ENCODE data around the gene DNMT1.

The DNMT1 gene

GRCh38 chr19:10132905-10133304 is 61.8 kb downstream of the DNMT1 start:
- no peak for DNase-seq (ENCODE audit: low spot score)
- no peak for TF ChIP-seq CTCF (IDR thresholded peaks at IDR 0.05; ENCODE audit: extremely low read depth, insufficient read depth, missing control alignments)
- in situ Hi-C loops (cut with MboI; ENCODE audit: low pct_unique_long_range_greater_than_20kb, low sequenced_read_pairs, unreplicated experiment) = no loop called here

GRCh38 chr19:10126213-10126639 is 68.5 kb downstream of the DNMT1 start:
- DNase-seq (ENCODE audit: low spot score) = no peak
- no peak for TF ChIP-seq CTCF (IDR thresholded peaks at IDR 0.05; ENCODE audit: extremely low read depth, insufficient read depth, missing control alignments)
- in situ Hi-C loops (cut with MboI; ENCODE audit: low pct_unique_long_range_greater_than_20kb, low sequenced_read_pairs, unreplicated experiment) = no loop called here

- in situ Hi-C loops (cut with MboI; ENCODE audit: low pct_unique_long_range_greater_than_20kb, low sequenced_read_pairs, unreplicated experiment) = no loop called here
- no peak for DNase-seq (ENCODE audit: low spot score)
- TF ChIP-seq CTCF (IDR thresholded peaks at IDR 0.05; ENCODE audit: extremely low read depth, insufficient read depth, missing control alignments) = no peak
Measured at GRCh38 chr19:10124429-10124828, 70.3 kb downstream of the DNMT1 start.

GRCh38 chr19:10122045-10122444 is 72.7 kb downstream of the DNMT1 start:
- in situ Hi-C loops (cut with MboI; ENCODE audit: low pct_unique_long_range_greater_than_20kb, low sequenced_read_pairs, unreplicated experiment) = no loop called here
- DNase-seq (ENCODE audit: low spot score) = no peak
- TF ChIP-seq CTCF (IDR thresholded peaks at IDR 0.05; ENCODE audit: extremely low read depth, insufficient read depth, missing control alignments) = no peak

- in situ Hi-C loops (cut with MboI; ENCODE audit: low pct_unique_long_range_greater_than_20kb, low sequenced_read_pairs, unreplicated experiment) = no loop called here
- no peak for TF ChIP-seq CTCF (IDR thresholded peaks at IDR 0.05; ENCODE audit: extremely low read depth, insufficient read depth, missing control alignments)
- DNase-seq (ENCODE audit: low spot score) = no peak
Measured at GRCh38 chr19:10120538-10121189, 74.1 kb downstream of the DNMT1 start.

- in situ Hi-C loops (cut with MboI; ENCODE audit: low pct_unique_long_range_greater_than_20kb, low sequenced_read_pairs, unreplicated experiment) = no loop called here
- TF ChIP-seq CTCF (IDR thresholded peaks at IDR 0.05; ENCODE audit: extremely low read depth, insufficient read depth, missing control alignments) = no peak
- DNase-seq (ENCODE audit: low spot score) = no peak
Measured at GRCh38 chr19:10118960-10119359, 75.8 kb downstream of the DNMT1 start.

Measured in GM13977 (cell line).